SJCRH30 (cell line): ENCODE measurements around the gene OR8G5. TPM values are rescaled to one million over a fixed set of nuclear protein-coding genes. Genes with fewer than 3 reads are reported as not detected.

Experiments used
- DNase-seq, 2 experiments: peaks; one replicate each; pipeline ENCODE4 v3.0.0-alpha.2; 2015 to 2020
- H3K27ac ChIP-seq: fragments of 250-450 bp; sonication (Bioruptor Pico); 2 replicates; pipeline ENCODE4 v1.5.1; 2020; ENCODE audit warnings: mild to moderate bottlenecking, moderate library complexity
- H3K27me3 ChIP-seq: fragments of 250-450 bp; sonication (Bioruptor Pico); 2 replicates; pipeline ENCODE4 v1.5.1; 2020; ENCODE audit warnings: mild to moderate bottlenecking, moderate library complexity
- H3K36me3 ChIP-seq: fragments of 250-450 bp; sonication (Bioruptor Pico); 2 replicates; pipeline ENCODE4 v1.5.1; 2020; ENCODE audit warnings: mild to moderate bottlenecking, moderate library complexity
- H3K4me1 ChIP-seq: fragments of 250-450 bp; sonication (Bioruptor Pico); 2 replicates; pipeline ENCODE4 v1.5.1; 2020; ENCODE audit warnings: mild to moderate bottlenecking, moderate library complexity
- H3K4me3 ChIP-seq: fragments of 250-450 bp; sonication (Bioruptor Pico); 2 replicates; pipeline ENCODE4 v1.5.1; 2020; ENCODE audit warnings: mild to moderate bottlenecking, moderate library complexity
- H3K9me3 ChIP-seq: fragments of 250-450 bp; sonication (Bioruptor Pico); replicated peaks from 2 replicates; pipeline ENCODE4 v1.5.1; 2020; ENCODE audit warnings: mild to moderate bottlenecking, moderate library complexity
- total RNA-seq: library from RNA; depleted of rRNA; stranded (reverse); fragments of >200 nt; shearing (Covaris generic); gene quantifications from 2 replicates; pipeline ENCODE4 v1.2.3, GENCODE V29; 2014; rRNA removed

OR8G5 gene
- total RNA-seq, 1 experiment from 2014 or later = not detected

GRCh38 chr11:124311670-124312069, 55.5 kb downstream of the OR8G5 start:
- DNase-seq = no peak
- H3K27ac ChIP-seq = no peak overlapping the region
- no peaks in the 10 kb centered on the region for H3K27me3 ChIP-seq
- no peaks in the 10 kb centered on the region for H3K4me1 ChIP-seq
- H3K36me3 ChIP-seq = no peaks in the 10 kb centered on the region
- H3K4me3 ChIP-seq = no peak overlapping the region
- no peaks in the 10 kb centered on the region for H3K9me3 ChIP-seq

DNA sequence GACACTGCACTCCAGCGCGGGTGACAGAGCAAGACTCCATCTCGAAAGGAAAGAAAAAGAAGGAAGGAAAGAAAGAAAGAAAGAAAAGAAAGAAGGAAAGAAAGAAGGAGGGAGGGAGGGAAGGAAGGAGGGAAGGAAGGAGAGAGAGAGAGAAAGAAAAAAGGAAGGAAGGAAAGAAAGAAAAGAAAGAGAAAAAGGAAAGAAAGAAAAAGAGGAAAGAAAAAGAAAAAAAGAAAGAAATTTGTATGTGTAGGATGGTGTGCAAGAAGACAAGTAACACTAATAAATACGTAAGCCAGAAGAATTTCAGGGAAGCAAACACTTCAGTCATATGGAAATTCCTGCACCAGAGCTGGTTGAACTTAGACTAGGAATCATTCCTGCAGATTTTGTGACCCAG, 57.0 kb downstream of the OR8G5 start:
- DNase-seq = no peak
- Histone ChIP-seq H3K27ac (no peak overlapping the region), H3K36me3 (no peaks in the 10 kb centered on the region), H3K4me1 (no peaks in the 10 kb centered on the region), H3K27me3 (no peaks in the 10 kb centered on the region), H3K9me3 (no peaks in the 10 kb centered on the region), H3K4me3 (no peak overlapping the region)

GRCh38 chr11:124313849-124314248, 57.7 kb downstream of the OR8G5 start, which contains the start of gene OR8D1:
Gene OR8D1 (minus strand): TSS chr11:124313949. CDS start chr11:124310766, 3,183 bp downstream.
- no peaks in the 10 kb centered on the region for H3K9me3 ChIP-seq
- H3K4me3 ChIP-seq = no peak within 1 kb of the TSS
- no peak within 1 kb of the TSS for H3K27ac ChIP-seq
- DNase-seq = no peak
- no peaks in the 10 kb centered on the region for H3K27me3 ChIP-seq
- H3K36me3 ChIP-seq = no peaks in the 10 kb centered on the region
- H3K4me1 ChIP-seq = no peaks in the 10 kb centered on the region

GRCh38 chr11:124315052-124315451, 58.9 kb downstream of the OR8G5 start:
- H3K9me3 ChIP-seq = no peaks in the 10 kb centered on the region
- H3K27ac ChIP-seq = no peak overlapping the region
- no peak for DNase-seq
- H3K36me3 ChIP-seq = no peaks in the 10 kb centered on the region
- H3K4me3 ChIP-seq = no peak overlapping the region
- no peaks in the 10 kb centered on the region for H3K4me1 ChIP-seq
- H3K27me3 ChIP-seq = no peaks in the 10 kb centered on the region

Other genes starting within 250 kb of the OR8G5 start
- gene OR10G4, start 243.4 kb upstream of the OR8G5 start, total RNA-seq = not detected in 2 replicates
- not detected in 2 replicates for gene OR10G9, start 233.4 kb upstream of the OR8G5 start, total RNA-seq
- gene OR10G8, start 229.6 kb upstream of the OR8G5 start, total RNA-seq = not detected in 2 replicates
- not detected in 2 replicates for gene OR10G7, start 215.1 kb upstream of the OR8G5 start, total RNA-seq
- 34.7 and 38.1 TPM in 2 replicates for gene VWA5A, start 140.9 kb upstream of the OR8G5 start, total RNA-seq
- gene OR10D3, start 73.0 kb upstream of the OR8G5 start, total RNA-seq = not detected in 2 replicates
- gene OR8G1, start 15.3 kb upstream of the OR8G5 start, total RNA-seq = not detected in 2 replicates
- not detected in 2 replicates for gene OR8D1, start 57.6 kb downstream of the OR8G5 start, total RNA-seq
- gene OR8D2, start 63.8 kb downstream of the OR8G5 start, total RNA-seq = not detected in 2 replicates
- gene OR8B2, start 128.1 kb downstream of the OR8G5 start, total RNA-seq = not detected in 2 replicates
- gene OR8B3, start 142.6 kb downstream of the OR8G5 start, total RNA-seq = not detected in 2 replicates
- gene OR8B4, start 168.5 kb downstream of the OR8G5 start, total RNA-seq = not detected in 2 replicates
- gene OR8B8, start 189.3 kb downstream of the OR8G5 start, total RNA-seq = not detected in 2 replicates